ENCODE data around the gene COL9A2. TPM values are rescaled to one million over a fixed set of nuclear protein-coding genes. Genes with fewer than 3 reads are reported as not detected.

COL9A2 gene
- polyA plus RNA-seq, 5 donors = 17.6 to 34.6 (median 21.9) TPM

DNA sequence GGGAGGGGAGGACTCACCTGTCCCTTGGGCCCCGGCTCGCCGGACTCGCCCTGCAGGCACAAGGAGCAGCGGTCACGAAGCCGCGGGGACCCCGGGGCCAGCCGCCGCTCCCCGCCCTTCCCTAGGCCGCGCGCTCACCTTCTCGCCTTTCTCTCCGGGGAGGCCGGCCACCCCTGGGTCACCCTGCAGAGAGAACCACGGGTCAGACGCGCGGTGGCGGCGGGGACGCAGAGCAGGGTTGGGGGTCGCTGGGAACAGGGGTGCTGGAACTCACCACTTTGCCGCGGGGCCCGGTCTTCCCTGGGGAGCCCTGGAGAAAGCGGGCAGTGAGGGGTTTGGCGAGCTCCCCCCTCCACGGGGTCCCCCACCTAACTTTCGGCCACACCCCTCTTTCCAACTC, 13.3 kb downstream of the COL9A2 start:
- DNase-seq = no peak

GRCh38 chr1:40303051-40303771, 13.9 kb downstream of the COL9A2 start:
- DNase-seq = no peak

DNA sequence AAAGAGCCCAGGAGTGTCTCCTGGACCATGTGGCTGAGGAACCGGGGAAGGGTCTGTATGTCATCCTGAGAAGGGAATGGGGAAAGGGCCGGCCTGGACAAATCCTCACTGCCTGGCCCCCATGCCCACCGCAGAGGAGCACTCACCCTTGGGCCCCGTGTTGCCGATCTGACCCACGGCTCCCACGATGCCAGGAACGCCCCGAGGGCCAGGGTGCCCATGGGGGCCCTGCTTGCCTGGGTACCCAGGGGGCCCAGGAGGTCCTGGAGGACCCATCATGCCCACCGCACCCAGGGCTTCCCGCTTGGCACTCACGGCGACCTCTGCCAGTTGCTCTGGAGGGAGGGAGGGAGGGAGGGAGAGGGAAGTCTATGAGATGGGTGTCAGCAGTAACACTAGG, 14.6 kb downstream of the COL9A2 start:
- no peak for DNase-seq

DNA sequence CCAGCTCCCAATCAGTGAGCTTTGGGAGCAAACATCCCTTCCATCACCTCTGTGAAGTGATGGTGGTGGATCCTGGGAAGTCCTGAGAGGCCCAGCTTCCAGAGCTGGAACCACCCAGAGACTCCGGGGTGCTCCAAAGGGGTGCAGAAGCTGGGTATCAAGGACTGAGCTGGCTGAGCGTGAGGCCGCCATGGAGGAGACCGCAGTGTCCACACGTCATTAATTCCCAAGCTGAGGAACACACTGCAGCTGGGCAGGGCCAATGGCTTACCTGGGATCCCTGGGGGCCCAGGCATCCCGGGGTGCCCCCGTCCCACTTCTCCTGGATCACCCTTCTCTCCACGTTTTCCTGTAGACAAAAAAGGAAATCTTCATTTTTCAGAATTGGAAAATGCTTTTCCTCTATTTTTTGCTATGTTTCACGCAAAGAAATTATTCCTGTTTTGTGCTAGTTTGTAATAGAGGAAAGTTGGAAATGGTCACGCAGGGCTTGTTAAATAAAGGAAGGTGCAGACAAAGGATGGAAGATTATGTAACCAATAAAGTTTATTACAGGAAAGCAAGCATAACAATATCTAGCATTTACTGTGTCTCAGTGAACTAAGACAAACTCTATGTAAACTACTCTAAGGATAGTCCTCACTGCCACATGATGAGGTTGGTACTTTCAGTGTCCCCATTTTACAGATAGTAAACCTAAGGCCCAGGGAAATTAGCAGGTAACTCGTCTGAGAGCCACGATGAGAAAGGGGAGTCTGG, 15.4 kb downstream of the COL9A2 start:
- no peak for DNase-seq

DNA sequence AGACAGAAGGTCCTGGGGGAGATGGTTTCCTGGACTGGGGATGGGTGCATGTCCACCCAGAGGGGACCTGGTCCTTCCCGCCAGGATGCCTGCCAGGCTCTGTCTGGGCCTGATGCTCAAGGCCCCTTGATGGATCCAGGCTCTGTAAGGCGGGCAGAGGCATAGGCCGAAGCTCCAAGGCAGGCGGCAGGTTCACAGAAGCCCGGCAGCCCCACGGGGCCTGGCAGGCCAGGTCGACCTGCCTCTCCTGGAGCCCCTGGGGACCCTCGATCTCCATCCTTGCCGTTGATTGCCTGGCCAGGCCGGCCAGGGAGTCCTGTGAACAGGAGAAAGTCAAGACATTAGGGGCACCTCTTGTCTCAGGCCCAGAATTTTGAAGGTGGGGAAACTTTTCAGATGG, 16.0 kb downstream of the COL9A2 start:
- no peak for DNase-seq

- no peak for DNase-seq
Observed at GRCh38 chr1:40300651-40301050, 16.4 kb downstream of the COL9A2 start.

DNA sequence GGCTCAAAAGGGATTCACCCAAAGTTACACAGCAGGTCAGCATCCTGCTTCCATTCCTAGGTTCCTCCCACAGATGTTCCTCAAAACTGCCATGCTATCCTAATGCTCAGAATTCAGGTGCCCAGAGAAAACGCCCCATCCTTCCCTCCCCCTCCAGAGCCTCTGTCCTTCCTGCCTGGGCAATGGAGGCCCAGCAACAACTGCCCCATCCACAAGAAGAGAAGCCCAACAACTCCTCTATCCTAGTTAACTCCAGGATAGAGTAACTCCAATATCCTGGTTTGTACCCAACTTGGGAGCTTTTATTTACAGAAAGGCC, 16.9 kb downstream of the COL9A2 start:
- no peak for DNase-seq

DNA sequence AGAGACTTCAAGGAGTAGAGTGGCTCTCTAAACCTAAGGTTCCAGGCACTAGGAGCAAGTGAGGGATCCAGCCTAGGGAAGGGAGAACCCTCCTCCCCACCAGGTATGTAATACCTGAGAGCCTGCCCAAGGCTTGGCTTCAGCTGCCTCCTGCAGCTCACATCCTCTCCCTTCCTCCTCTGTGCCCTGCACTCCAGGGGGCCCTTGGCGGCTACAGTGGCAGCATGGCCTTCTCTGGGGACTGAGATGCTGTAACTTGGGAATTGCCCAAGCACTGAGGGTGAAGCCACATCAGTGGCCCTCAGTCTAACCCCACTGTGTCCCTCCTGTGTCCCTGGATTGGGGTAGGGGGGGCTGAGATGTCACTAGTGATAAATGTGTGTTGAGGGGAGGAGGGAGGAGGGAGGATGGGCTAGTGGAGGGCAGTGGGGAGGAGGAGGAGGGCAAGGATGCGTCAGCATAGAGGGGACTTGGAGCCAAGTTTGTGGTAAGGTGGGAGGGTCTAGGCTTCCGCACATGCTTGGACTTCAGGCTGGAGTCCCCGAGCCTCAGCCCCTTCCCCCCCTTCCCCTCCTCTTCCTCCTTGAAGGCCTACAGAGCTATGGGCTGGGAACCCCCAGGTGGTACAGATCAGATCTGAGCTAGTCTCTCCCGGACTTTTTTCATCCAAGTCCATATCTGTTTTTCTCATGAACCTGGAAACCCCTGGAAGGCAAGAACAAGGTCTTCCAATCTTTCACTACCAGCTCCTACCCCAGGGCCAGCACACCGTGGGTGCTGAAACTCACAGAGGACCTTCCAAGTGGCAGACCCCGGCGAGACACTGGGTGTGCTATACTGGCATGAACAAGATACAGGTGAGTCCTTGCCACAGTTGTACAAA, 17.5 kb downstream of the COL9A2 start:
- no peak for DNase-seq

GRCh38 chr1:40291293-40291692, 25.8 kb downstream of the COL9A2 start:
- no peak for DNase-seq

GRCh38 chr1:40281853-40282252, 35.2 kb downstream of the COL9A2 start:
- DNase-seq = no peak

DNA sequence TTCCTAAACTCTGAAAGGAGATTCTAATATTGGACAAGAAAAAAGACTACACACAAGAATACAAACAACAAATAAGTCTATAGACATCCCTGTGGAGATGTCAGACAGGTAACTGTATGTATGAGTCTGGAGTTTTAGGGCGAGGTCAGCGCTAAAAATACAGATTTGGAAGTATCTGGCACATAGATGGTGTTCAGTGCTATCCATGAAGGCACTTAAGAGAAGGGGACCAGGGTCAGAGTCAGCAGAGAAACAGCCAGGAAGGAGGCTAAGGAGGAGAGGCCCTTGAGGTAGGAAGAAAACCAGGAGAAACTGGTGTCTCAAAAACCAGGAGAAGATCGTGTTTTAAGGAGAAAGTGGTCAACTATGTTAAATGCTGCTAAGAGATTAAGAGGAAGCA, 41.0 kb downstream of the COL9A2 start:
- no peak for DNase-seq

- no peak for DNase-seq
Observed at GRCh38 chr1:40274331-40274730, 42.8 kb downstream of the COL9A2 start.

DNA sequence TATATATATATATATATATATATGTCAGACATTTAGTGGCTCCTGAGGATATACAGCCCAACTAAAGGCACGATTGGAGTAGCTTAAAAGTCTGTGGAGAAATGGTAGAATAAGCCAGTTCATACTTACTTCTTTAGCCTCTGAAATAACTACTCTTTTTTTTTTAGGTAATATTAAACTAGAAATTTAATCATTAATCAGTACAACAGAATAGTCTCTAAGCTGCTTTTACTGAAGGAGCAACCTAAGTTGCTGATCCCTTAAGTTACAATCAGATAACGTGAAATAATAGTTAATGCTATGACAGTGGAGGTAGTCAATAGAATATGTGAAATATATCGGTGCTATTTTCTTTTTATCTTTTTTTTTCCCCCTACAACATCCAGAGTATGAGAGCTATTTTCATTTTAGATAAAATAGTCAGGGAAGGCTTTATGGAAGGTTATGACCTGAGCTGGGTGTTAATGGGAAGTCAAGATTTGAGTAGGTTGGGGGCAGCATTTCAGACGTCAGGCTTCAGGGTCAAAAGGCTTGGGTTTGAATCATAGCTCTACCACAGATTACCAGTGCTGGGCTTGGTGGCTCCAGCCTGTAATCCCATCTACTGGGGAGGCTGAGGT, 43.4 kb downstream of the COL9A2 start:
- DNase-seq = no peak

DNA sequence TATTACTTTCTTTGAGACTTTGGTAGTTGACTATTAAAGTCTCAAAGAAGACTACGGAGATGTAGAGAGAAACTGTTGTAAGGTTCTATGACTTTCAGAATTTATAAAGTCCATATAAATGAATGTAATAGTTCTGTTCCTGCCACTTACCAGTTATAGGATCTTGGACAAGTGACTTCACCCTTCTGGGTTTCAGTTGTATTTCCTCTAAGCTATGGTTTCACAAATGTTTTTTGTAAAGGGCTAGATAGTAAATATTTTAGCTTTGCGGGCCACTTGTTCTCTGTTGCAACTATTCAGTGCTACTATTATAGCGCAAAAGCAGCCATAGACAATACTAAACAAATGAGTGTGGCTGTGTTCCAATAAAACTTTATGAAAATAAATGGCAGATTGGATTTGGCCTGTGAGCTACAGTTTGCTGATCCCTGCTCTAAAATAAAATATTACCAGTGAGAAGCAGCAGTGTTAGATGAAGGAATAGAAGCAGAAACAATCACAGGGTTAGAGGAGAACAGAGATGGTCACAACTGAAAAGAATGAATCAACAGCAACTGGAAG, 44.4 kb downstream of the COL9A2 start:
- no peak for DNase-seq

DNA sequence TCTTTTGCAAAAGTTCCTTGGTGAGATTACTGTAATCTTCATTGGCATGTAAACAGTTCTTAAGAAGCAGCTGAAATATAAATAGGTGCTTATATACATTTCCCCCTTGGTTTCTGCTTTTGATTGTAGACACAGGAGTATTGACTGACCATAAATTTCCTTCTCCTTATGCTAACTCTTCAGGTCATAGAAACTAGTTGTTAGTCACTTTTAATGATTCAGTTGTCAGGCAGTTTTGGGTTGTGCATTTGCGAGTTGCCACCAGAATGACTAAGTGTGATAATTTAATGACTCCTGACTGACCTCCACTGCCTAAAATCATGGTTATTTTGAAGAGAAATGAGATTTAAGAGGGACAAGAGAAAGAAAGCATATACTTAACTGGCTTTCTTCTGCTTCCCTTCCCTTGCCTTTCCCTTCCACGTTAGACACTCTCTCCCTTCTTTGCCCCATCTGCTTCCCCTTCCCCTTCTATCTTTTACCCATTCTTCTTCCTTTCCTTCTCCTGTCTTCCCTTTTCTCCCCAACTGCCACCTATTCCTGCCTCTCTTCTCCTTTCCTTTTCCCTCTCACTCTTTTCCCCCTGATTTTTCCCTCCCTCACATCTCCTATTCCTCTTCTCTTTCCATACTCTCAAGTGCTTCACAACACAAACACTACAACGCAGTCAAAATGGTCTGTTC, 46.8 kb downstream of the COL9A2 start:
- no peak for DNase-seq

DNA sequence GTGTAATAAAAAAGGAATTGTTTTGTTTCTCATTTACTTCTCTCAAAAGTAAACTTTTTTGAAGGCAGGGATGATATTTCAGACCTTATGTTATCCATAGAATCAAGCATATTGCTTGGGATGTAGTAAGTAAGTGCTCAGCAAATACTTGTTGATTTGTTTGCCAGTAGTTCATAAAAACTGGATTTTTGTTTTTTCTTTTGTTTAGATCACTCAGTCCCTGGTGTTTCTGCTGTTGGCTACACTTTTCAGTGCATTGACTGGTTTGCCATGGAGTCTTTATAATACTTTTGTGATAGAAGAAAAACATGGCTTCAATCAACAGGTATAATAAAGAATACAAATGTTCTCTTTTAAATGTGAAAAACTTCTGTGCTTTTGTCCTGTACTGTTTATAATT, 48.9 kb downstream of the COL9A2 start:
- no peak for DNase-seq

GRCh38 chr1:40267767-40268187, 49.3 kb downstream of the COL9A2 start:
- DNase-seq = no peak

- no peak for DNase-seq
Observed at GRCh38 chr1:40266786-40267535, 50.1 kb downstream of the COL9A2 start.

DNA sequence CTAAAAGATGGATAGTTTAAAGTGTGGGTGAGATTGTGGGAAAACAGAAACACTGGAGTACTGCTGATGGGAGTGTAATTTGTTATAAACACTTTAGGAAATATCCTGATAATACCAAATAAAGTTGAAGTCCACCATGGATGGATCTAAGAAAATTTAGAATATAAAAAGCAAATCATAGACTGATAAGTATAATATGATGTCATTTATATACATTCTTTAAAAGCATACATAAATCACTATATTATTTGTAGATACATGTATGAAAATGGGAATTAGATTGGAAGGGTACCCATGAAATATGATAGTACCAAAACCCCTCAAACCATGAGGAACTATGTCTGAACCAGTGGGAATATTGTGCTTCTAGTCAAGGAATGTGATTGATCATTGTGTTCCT, 51.2 kb downstream of the COL9A2 start:
- no peak for DNase-seq

DNA sequence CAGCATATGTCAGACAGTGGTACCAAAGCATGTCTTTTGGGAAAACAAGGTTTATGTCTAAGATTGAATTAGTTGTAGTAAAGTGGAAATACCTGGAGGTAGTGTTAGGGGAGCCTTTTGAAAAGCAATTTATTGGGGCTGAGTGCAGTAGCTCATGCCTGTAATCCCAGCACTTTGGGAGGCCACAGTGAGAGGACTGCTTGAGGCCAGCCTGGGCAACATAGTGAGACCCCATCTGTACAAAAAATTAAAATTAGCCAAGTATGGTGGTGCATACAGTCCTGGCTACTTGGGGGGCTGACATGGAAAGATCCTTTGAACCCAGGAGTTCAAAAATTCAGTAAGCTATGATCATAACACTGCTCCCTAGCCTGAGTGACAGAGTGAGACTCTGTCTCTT, 51.8 kb downstream of the COL9A2 start:
- DNase-seq = no peak
